Measurements from ENCODE around the gene PHC2. TPM values are rescaled to one million over a fixed set of nuclear protein-coding genes. Genes with fewer than 3 reads are reported as not detected.
A peak's percentile ranks its signal among the peaks of the same experiment; 100 is the strongest.

The PHC2 gene
- total and polyA plus RNA-seq, 2 experiments from 2014 or later, result 77.5 to 121 TPM

GRCh38 chr1:33378524-33378923 is 52.4 kb downstream of the PHC2 start:
- Histone ChIP-seq H4K20me1 (ENCODE audit: insufficient read depth, poor library complexity, severe bottlenecking) (no peaks in the 10 kb centered on the region), H3K27ac (no peak overlapping the region), H3K4me1 (ENCODE audit: insufficient read depth) (peaks cover 6% of the 10 kb centered on the region), H3K9me3 (ENCODE audit: low read depth) (no peaks in the 10 kb centered on the region), H3K4me3 (no peak overlapping the region), H3K27me3 (no peaks in the 10 kb centered on the region), H3K79me2 (no peaks in the 10 kb centered on the region), H2AFZ (no peak overlapping the region), H3K36me3 (replicated peaks; ENCODE audit: insufficient read depth, low read depth) (no peaks in the 10 kb centered on the region), H3K9me2 (replicated peaks; ENCODE audit: insufficient read depth) (no peaks in the 10 kb centered on the region), H3K4me2 (no peak overlapping the region)
- TF ChIP-seq EZH2phosphoT487 (IDR thresholded peaks at IDR 0.05; ENCODE audit: low read depth, severe bottlenecking, unreplicated experiment) (no peak), CTCF (IDR thresholded peaks at IDR 0.05; ENCODE audit: poor library complexity) (no peak), EZH2 (IDR thresholded peaks at IDR 0.05; ENCODE audit: borderline replicate concordance) (no peak)
- 67% methylated on average over 1 of the region's 1 CpG for WGBS (ENCODE audit: low lambda C conversion rate, missing lambda C conversion rate)
- no peak for DNase-seq (ENCODE audit: low spot score)

- Histone ChIP-seq H3K4me3 (no peak overlapping the region), H3K4me2 (peak overlapping the region; percentile 42), H3K27me3 (no peaks in the 10 kb centered on the region), H3K9me2 (replicated peaks; ENCODE audit: insufficient read depth) (no peaks in the 10 kb centered on the region), H3K4me1 (ENCODE audit: insufficient read depth) (peaks cover 6% of the 10 kb centered on the region), H3K79me2 (no peaks in the 10 kb centered on the region), H4K20me1 (ENCODE audit: insufficient read depth, poor library complexity, severe bottlenecking) (no peaks in the 10 kb centered on the region), H3K27ac (peak overlapping the region; percentile 65), H2AFZ (no peak overlapping the region), H3K36me3 (replicated peaks; ENCODE audit: insufficient read depth, low read depth) (no peaks in the 10 kb centered on the region), H3K9me3 (ENCODE audit: low read depth) (no peaks in the 10 kb centered on the region)
- 56% methylated on average over 1 of the region's 1 CpG for whole genome bisulfite sequencing (ENCODE audit: low lambda C conversion rate, missing lambda C conversion rate)
- no peak for DNase-seq (ENCODE audit: low spot score)
- TF ChIP-seq EZH2 (IDR thresholded peaks at IDR 0.05; ENCODE audit: borderline replicate concordance) (no peak), EZH2phosphoT487 (IDR thresholded peaks at IDR 0.05; ENCODE audit: low read depth, severe bottlenecking, unreplicated experiment) (no peak), CTCF (IDR thresholded peaks at IDR 0.05; ENCODE audit: poor library complexity) (no peak)
Measured at GRCh38 chr1:33377756-33378155, 53.1 kb downstream of the PHC2 start.

GRCh38 chr1:33377013-33377412 is 53.9 kb downstream of the PHC2 start:
- peak overlapping the region; percentile 42 for H3K4me2 ChIP-seq
- no peak for DNase-seq (ENCODE audit: low spot score)
- WGBS (ENCODE audit: low lambda C conversion rate, missing lambda C conversion rate), result 72% methylated on average over 1 of the region's 1 CpG

More at GRCh38 chr1:33377013-33377412, 53.9 kb downstream of the PHC2 start:
- no peaks in the 10 kb centered on the region for H3K9me2 ChIP-seq (replicated peaks; ENCODE audit: insufficient read depth)
- H3K27ac ChIP-seq, result peak overlapping the region; percentile 65
- no peaks in the 10 kb centered on the region for H3K79me2 ChIP-seq
- H3K4me3 ChIP-seq, result no peak overlapping the region
- peaks cover 6% of the 10 kb centered on the region for H3K4me1 ChIP-seq (ENCODE audit: insufficient read depth)
- TF ChIP-seq CTCF (IDR thresholded peaks at IDR 0.05; ENCODE audit: poor library complexity) (no peak), EZH2phosphoT487 (IDR thresholded peaks at IDR 0.05; ENCODE audit: low read depth, severe bottlenecking, unreplicated experiment) (no peak), EZH2 (IDR thresholded peaks at IDR 0.05; ENCODE audit: borderline replicate concordance) (no peak)
- no peaks in the 10 kb centered on the region for H4K20me1 ChIP-seq (ENCODE audit: insufficient read depth, poor library complexity, severe bottlenecking)
- H3K27me3 ChIP-seq, result no peaks in the 10 kb centered on the region
- H3K36me3 ChIP-seq (replicated peaks; ENCODE audit: insufficient read depth, low read depth), result no peaks in the 10 kb centered on the region
- no peaks in the 10 kb centered on the region for H3K9me3 ChIP-seq (ENCODE audit: low read depth)
- H2AFZ ChIP-seq, result no peak overlapping the region
